CD4-positive, alpha-beta T cell treated with Interleukin-1 beta for 1 hour (primary cell): Measurements from ENCODE around the gene RHD.
A peak's percentile ranks its signal among the peaks of the same experiment; 100 is the strongest.
"Not testable (repeated sequence)": the region's sequence is repeated elsewhere in the genome, so short reads cannot be mapped to it uniquely, and the experiment has no call there.

Experiments used
- DNase-seq, 2 donors: peaks; one replicate each; pipeline ENCODE4 v3.0.0-alpha.2; 2020 to 2022

Gene RHD

GRCh38 chr1:25309486-25309885 lies 37.2 kb downstream of the RHD start:
- DNase-seq: not testable (repeated sequence)

DNA sequence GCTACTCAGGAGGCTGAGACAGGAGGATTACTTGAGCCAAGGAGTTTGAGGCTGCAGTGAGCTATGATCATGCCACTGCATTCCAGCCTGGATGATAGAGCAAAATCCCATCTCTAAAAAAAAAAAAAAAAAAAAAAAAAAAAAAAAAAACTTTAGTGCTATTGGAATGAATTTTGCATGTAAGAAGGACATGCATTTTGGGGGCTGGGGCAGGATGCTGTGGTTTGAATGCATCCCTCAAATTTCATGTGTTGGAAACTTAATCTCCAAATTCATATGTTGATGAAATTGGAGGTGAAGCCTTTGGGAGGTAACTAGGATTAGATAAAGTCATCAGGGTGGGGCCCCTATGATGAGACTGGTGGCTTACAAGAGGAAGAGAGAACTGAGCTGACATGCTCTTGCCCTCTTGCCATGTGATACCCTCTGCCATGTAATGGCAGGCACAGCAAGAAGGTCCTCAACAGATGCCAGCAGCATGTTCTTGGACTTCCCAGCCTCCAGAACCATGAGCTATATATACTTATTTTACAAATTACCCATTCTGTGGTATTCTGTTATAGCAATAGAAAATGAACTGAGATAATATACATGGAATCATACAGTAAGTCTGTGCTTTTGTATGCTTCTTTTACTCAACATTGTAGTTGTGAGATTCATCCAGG lies 40.6 kb downstream of the RHD start:
- DNase-seq: not testable (repeated sequence)

DNA sequence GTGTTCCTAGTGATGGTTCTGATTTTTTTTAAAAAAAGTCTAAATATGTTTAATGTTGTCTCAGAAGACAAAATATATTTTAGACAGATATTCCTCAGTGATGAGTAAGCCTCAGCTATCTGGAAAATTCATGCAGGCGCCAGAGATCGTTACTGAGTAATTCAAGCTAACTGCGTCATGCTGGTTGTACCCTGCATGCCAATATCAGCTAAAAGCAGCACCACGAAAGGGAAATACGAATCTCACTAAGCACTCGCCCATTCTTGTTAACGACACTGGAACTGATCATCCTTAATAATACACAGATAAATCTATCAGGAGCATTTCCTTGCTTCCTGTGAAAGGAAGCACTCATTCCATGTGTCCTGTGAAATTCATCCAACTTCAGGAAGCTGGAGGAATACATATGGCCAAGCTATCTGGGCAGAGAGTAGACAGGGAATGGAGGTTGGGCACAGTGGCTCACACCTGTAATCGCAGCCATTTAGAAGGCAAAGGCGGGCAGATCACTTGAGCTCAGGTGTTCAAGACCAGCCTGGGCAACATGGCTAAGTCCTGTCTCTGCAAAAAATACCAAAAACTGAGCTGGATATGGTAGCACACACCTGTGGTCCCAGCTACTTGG lies 48.1 kb downstream of the RHD start:
- not testable (repeated sequence) for DNase-seq

GRCh38 chr1:25322127-25322526 lies 49.8 kb downstream of the RHD start:
- DNase-seq: not testable (repeated sequence)

- not testable (repeated sequence) for DNase-seq
These were observed 52.1 kb downstream of the RHD start for GRCh38 chr1:25324407-25324806.

DNA sequence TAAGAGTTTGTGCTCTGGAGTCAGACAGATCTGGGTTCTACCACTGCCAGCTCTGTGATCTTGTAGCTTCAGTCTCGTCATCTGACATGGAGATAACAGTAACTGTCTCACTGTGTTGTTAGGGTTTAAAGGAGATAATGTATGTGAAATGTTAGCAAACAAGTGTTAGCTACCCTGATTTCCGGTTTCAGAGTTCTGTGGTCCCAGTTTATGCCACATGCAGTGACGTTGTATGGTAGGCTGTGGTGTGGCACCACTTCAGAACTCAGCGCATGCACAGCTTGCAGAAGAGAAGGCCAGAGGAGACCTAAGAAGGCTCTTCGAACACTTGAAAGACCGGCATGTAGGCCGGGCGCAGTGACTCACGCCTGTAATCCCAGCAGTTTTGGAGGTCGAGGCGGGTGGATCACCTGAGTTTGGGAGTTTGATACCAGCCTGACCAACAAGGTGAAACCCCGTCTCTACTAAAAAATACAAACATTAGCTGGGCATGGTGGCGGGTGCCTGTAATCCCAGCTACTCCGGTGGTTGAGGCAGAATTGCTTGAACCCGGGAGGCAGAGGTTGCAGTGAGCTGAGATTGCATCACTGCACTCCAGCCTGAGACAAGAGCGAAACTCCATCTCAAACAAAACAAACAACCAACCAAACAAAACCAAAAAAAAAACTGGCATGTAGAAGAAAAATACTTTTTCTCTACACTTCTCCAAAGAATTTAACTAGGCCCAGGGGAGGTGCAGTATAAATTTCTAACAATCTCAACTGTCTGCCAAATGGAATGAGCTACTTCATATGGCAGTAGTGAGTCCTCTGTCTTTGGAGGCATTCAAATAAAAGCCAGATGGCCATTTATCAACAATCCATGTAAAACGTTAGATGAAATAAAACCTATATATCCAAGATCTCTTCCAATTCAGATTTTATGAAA lies 55.8 kb downstream of the RHD start:
- not testable (repeated sequence) for DNase-seq

DNA sequence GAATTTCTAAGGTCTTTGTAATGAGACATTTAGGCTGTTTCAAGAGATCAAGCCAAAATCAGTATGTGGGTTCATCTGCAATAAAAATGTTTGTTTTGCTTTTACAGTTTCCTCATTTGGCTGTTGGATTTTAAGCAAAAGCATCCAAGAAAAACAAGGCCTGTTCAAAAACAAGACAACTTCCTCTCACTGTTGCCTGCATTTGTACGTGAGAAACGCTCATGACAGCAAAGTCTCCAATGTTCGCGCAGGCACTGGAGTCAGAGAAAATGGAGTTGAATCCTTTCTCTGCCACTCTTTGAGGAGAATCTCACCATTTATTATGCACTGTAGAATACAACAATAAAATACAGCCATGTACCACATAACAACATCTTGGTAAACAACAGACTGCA lies 56.5 kb downstream of the RHD start:
- DNase-seq: not testable (repeated sequence)

GRCh38 chr1:25329336-25329735 lies 57.0 kb downstream of the RHD start:
- DNase-seq: not testable (repeated sequence)

DNA sequence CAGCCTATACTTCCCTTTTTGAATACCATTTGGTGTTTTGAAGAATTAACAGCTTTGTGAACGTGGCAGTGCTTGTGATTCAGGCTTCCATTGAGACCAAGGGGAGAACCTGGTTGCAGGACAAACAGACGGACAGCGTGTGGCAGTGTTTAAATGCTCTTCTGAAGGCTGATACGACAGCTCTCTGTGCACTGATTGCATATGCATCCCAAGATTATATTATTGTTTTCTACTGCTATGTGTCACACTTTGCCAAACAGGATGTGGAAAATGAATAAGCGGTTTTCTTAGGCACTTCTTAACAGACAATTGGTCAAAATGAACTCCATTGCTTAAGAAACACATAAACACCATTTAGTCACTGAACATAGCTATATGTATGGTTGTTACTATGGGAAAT lies 57.6 kb downstream of the RHD start:
- peak; percentile 19 to 40 for DNase-seq

GRCh38 chr1:25336922-25337354 lies 64.6 kb downstream of the RHD start:
- DNase-seq: peak; percentile 23 to 29

GRCh38 chr1:25337483-25338187 lies 65.3 kb downstream of the RHD start:
- DNase-seq: peak; percentile 24 to 46

DNA sequence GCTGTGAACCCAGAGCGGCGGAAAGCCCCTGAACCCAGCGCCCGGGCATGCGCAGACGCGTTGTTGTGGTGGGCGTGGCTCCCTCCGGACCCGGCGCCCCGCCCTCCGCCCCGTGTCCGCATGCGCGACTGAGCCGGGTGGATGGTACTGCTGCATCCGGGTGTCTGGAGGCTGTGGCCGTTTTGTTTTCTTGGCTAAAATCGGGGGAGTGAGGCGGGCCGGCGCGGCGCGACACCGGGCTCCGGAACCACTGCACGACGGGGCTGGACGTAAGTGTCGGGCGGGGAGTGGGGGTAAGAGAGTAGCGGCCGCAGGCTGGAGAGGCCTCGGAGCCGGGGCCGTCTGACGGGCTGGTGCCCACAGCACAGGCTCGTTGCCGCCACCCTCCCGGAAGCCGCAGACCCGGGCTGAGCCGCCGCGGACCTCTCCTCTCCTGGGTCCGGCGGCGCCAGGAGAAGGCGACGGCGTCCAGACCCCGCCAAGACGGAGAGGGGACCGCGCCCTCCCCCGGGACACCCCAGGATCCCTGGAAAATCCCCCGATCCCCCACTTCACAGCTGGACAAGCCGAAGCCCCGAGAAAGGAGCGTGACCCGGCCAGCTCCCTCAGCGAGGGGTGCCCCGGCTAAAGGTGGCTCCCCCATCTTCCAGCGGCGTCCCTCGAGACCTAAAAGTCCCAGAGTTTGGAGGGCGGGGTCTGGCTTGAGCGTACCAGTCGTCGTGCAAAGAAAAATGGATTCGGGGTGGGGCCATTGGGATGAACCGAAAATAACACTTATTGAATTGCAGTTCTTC lies 66.1 kb downstream of the RHD start, which contains the start of gene TMEM50A:
TSS of gene TMEM50A (plus strand) at position 147 of the 794 bp plus-strand sequence. CDS start 2,153 bp downstream, outside the sequence.
- peak; percentile 90 to 94 for DNase-seq

DNA sequence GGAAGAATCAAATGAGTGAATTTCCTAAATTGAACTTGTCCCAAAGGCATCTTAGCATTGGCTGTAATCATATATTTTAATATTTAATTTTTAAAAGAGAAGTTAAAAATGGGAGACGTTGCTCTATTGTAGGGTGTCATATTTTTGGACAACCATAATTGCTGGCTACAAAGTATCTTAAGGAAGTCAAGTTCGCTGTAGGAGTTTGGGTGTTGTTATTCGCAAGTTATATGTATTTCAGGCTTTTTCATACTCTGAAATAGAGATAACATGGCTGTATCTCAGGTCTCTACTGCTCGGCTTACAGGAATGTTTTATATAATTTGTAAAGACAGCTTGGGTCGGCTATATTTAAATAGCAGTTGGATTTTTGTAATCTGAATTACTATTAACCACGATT lies 66.7 kb downstream of the RHD start:
- no peak for DNase-seq

GRCh38 chr1:25341746-25342145 lies 69.4 kb downstream of the RHD start:
- DNase-seq: no peak

- DNase-seq: no peak
These were observed 70.5 kb downstream of the RHD start for GRCh38 chr1:25342846-25343245.

DNA sequence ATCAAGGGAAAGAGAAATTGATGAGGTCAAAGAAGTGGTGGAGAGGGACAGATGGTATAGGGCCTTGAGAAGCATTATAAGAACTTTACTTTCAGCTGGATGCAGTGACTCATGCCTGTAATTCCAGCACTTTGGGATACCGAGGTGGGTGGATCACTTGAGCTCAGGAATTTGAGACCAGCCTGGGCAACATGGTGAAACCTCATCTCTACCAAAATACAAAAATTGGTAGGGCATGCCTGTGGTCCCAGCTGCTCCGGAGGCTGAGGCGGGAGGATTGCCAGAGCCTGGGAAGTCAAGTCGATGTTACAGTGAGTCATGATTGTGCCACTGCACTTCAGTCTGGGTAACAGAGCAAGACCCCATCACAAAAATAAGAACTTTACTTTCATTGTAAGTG lies 71.6 kb downstream of the RHD start:
- DNase-seq: no peak

DNA sequence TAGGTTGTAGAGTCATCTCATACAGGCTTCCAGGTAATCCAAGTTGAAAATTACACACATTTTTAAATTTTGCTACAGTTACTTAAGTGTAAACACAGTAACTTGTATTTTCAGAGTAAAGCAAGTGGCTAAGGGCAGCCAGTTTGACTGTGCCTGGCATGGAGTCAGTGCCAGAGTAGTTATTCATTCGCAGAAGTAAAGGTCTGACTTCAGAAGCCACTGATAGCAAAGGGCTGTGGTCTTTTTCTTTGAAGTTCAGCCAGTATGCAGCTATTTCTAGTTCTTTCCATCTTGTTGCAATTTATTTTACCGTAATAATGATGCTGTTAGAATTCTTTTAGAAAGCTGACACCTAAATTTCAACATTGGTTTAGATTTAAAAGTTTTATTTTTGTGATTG lies 75.2 kb downstream of the RHD start:
- DNase-seq: no peak

GRCh38 chr1:25349606-25350005 lies 77.3 kb downstream of the RHD start:
- no peak for DNase-seq

DNA sequence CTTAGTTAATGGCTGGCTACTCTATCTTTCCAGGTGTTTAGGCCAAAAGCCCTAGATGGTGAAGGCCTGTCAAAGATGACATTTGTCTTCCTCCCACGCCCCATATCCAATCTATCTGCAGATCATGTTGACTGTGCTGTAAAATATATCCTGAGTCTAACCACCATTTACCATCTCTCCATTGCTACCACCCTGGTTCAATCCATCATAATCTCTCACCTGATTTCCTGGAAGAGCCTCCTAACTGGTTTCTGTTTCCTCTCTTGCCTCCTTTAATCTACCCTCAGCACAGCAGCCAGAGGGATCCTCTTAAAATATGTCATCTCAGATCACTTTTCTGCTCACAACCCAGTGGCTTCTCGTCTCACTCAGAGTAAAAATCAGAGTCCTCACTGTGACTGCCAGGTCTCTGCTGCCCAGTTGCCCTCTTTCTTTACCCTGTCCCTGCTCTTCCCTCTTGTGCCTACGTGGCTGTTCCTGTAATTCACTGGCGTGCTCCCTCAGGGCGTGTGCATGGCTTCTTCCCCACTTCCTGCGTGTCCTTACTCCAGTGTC lies 83.6 kb downstream of the RHD start:
- no peak for DNase-seq

DNA sequence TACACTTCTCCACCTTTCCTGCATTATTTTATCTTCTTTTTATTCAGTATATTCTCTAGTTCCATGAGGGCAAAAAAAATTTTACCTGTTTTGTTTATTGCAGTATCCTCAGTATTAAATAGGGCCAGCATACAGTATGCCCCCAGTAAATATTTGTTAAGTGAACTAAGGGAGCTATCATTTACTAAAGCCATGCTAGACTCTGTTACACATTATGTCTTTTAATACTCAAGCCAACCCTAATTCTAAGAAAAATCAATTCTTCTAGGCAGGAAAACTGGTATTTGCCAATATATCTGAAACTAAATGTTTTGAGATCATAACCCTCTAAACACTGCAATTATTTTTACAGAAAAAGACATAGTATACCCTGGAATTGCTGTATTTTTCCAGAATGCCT lies 84.1 kb downstream of the RHD start:
- no peak for DNase-seq

DNA sequence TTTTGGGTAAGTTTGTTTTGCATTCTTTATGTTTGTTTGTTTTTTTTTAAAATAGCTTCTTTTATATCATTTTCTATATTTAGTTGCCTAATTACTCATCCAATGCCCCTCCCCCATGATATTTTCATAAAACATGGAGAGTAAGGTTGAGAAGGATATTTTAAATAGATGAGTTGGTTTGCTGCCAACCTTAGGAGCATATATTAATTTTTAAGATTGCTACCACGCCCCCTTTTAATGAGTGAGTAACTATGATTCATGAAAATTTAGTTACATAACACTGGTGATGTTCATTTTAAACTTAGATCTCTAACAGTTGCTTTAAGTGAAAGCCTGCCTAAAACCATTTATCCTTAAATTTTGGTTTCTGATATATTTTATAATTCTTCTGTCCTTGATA lies 84.5 kb downstream of the RHD start:
- DNase-seq: no peak
